Testis (tissue), 3 donors: ENCODE measurements around the gene ZNF444. TPM values are rescaled to one million over a fixed set of nuclear protein-coding genes. Genes with fewer than 3 reads are reported as not detected.

Source experiments
- polyA plus RNA-seq: library from polyadenylated mRNA; stranded (reverse); fragments of 350-450 nt; fragmentation: Illumina TruSeq; extraction: RNeasy Lipid Tissue Mini Kit (QIAGEN cat#74804); gene quantifications from one replicate; pipeline ENCODE4 v1.2.3, GENCODE V29; 2014; ENCODE audit warnings: low read depth, low replicate concordance; ENCODE audit not compliant: insufficient read depth
- small RNA-seq, 2 donors: library from RNA; depleted of rRNA; stranded (forward); fragments of <200 nt; gene quantifications; one replicate each; pipeline ENCODE3, GENCODE V24; 2016
- total RNA-seq, 2 donors: library from RNA; depleted of rRNA; stranded (reverse); fragments of >200 nt; gene quantifications; one replicate each; pipeline ENCODE4 v1.2.3, GENCODE V29; 2016

ZNF444 gene
- total and polyA plus RNA-seq, 3 donors from 2014 or later = 24.7 to 62.6 (median 59.2) TPM

Small RNA genes within 50 kb of the gene (small RNA-seq; reads per million reads assigned to genes)
- gene AC024580.2 (0 reads per million in 2 donors), gene RF00019 (0 reads per million in 2 donors)

Other genes with a start within 250 kb of the ZNF444 start
- under 1 TPM in 1 of 2 donors, not detected in 1; 0.19 TPM for gene NLRP13, start 209.0 kb upstream of the ZNF444 start, total RNA-seq
- 0.08 TPM for gene NLRP13, start 209.0 kb upstream of the ZNF444 start, polyA plus RNA-seq
- under 1 TPM; 0.39 to 0.56 TPM for gene NLRP8, start 193.5 kb upstream of the ZNF444 start, total RNA-seq
- 0.13 TPM for gene NLRP8, start 193.5 kb upstream of the ZNF444 start, polyA plus RNA-seq
- 1 to 10 TPM; 1.2 to 2.8 TPM for gene NLRP5, start 154.5 kb upstream of the ZNF444 start, total RNA-seq
- gene NLRP5, start 154.5 kb upstream of the ZNF444 start, polyA plus RNA-seq = 0.47 TPM
- 10 to 100 TPM; 35.7 to 41.4 TPM for gene ZNF787, start 20.0 kb upstream of the ZNF444 start, total RNA-seq
- 22.3 TPM for gene ZNF787, start 20.0 kb upstream of the ZNF444 start, polyA plus RNA-seq
- not detected for gene GALP, start 34.7 kb downstream of the ZNF444 start, total RNA-seq
- gene GALP, start 34.7 kb downstream of the ZNF444 start, polyA plus RNA-seq = not detected
- gene ZSCAN5B, start 56.5 kb downstream of the ZNF444 start, total RNA-seq = 1 to 10 TPM; 4.0 to 5.8 TPM
- 3.0 TPM for gene ZSCAN5B, start 56.5 kb downstream of the ZNF444 start, polyA plus RNA-seq
- under 1 TPM; 0.19 to 0.31 TPM for gene ZSCAN5C, start 61.0 kb downstream of the ZNF444 start, total RNA-seq
- not detected for gene ZSCAN5C, start 61.0 kb downstream of the ZNF444 start, polyA plus RNA-seq
- gene EDDM13, start 131.5 kb downstream of the ZNF444 start, total RNA-seq = under 1 TPM in 1 of 2 donors, not detected in 1; 0.79 TPM
- gene EDDM13, start 131.5 kb downstream of the ZNF444 start, polyA plus RNA-seq = 1.8 TPM
- gene ZSCAN5A, start 173.6 kb downstream of the ZNF444 start, total RNA-seq = 10 to 100 TPM; 39.8 to 55.3 TPM
- gene ZSCAN5A, start 173.6 kb downstream of the ZNF444 start, polyA plus RNA-seq = 50.6 TPM